SH-SY5Y (cell line): ENCODE measurements around the gene OBP2B.

ENCODE experiments used
- GATA2 ChIP-seq: IDR thresholded peaks from 2 replicates; pipeline ENCODE4 v1.6.1; 2011; ENCODE audit warnings: mild to moderate bottlenecking, low read depth, low read length
- GATA3 ChIP-seq: IDR thresholded peaks from 2 replicates; pipeline ENCODE4 v1.6.1; 2011; ENCODE audit warnings: low read depth, mild to moderate bottlenecking, low read length, moderate library complexity

DNA sequence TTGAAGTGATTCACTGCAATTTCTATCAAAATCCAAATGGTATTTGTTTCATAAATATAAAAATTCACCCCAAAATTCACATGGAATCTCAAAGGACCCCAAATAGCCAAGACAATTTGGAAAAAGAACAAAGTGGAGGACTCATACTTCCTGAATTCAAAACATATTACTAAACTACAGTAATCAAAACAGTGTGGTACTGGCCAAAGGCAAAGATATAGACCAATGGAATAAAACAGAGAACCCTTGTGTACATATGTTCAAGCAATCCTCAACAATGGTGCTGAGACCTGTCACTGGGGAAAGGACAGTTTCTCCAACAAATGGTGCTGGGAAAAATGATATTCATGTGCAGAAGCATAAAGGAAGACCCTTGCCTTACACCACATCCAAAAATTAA, 14.0 kb downstream of the OBP2B start:
- TF ChIP-seq GATA3 (no peak), GATA2 (no peak)
